GM11168 (cell line): ENCODE results near the gene AGXT.

Experiments
- in situ Hi-C: fragments of 300-500 bp; cut with MboI; formaldehyde crosslinking; loops from one replicate; pipeline ENCODE4 v1.12.0; 2022; ENCODE audit warnings: low sequenced_read_pairs; ENCODE audit not compliant: unreplicated experiment

AGXT gene

GRCh38 chr2:240912878-240913809 lies 44.5 kb downstream of the AGXT start:
- in situ Hi-C loops: no loop called here

- in situ Hi-C loops: no loop called here
Measured at GRCh38 chr2:240913810-240914644, 45.4 kb downstream of the AGXT start.

- in situ Hi-C loops: no loop called here
Measured at GRCh38 chr2:240914645-240915525, 46.3 kb downstream of the AGXT start.

GRCh38 chr2:240915526-240916341 lies 47.1 kb downstream of the AGXT start:
- in situ Hi-C loops: no loop called here

GRCh38 chr2:240916571-240917008 lies 48.0 kb downstream of the AGXT start:
- in situ Hi-C loops: no loop called here

- in situ Hi-C loops: no loop called here
Measured at GRCh38 chr2:240917009-240917683, 48.5 kb downstream of the AGXT start.

GRCh38 chr2:240917684-240918257 lies 49.1 kb downstream of the AGXT start:
- in situ Hi-C loops: no loop called here

- in situ Hi-C loops: no loop called here
Measured at GRCh38 chr2:240918258-240919091, 49.9 kb downstream of the AGXT start.

GRCh38 chr2:240919161-240919781 lies 50.6 kb downstream of the AGXT start:
- in situ Hi-C loops: no loop called here

GRCh38 chr2:240919786-240920782 lies 51.5 kb downstream of the AGXT start:
- in situ Hi-C loops: no loop called here

- in situ Hi-C loops: no loop called here
Measured at GRCh38 chr2:240920783-240921231, 52.2 kb downstream of the AGXT start.

- in situ Hi-C loops: no loop called here
Measured at GRCh38 chr2:240921311-240921994, 52.8 kb downstream of the AGXT start.

GRCh38 chr2:240921995-240922244 lies 53.3 kb downstream of the AGXT start:
- in situ Hi-C loops: no loop called here

- in situ Hi-C loops: no loop called here
Measured at GRCh38 chr2:240922245-240922981, 53.8 kb downstream of the AGXT start.

GRCh38 chr2:240922982-240923537 lies 54.4 kb downstream of the AGXT start:
- in situ Hi-C loops: no loop called here
